ENCODE measurements around the gene MGMT.

MGMT gene

DNA sequence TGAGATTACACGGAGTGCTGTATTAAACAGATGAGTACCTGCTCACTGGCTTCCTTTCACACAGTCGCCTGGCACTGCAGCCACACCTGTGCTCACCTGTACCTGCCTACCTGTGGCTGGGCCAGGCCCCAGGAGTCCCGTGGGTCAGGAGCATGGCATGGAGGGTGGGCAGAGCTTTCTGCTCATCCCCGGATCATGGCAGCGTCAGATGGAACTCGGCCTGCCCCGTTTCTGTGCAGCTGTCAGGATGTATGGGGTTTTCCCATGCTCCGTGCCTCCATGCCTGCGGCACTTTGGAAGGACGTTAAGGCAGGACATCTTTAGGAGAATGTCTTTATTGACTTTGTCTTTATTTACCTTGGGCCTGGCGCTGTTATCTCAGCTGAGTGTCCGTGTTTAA is 112.2 kb downstream of the MGMT start:
- Histone ChIP-seq H3K9ac (ENCODE audit: low read depth, low read length) (no peak overlapping the region), H3K36me3 (ENCODE audit: insufficient read depth, low read length) (no peaks in the 10 kb centered on the region), H3K4me1 (ENCODE audit: insufficient read depth, low read length) (no peaks in the 10 kb centered on the region), H3K9me3 (ENCODE audit: control insufficient read depth, insufficient read depth, low read length) (no peaks in the 10 kb centered on the region)

DNA sequence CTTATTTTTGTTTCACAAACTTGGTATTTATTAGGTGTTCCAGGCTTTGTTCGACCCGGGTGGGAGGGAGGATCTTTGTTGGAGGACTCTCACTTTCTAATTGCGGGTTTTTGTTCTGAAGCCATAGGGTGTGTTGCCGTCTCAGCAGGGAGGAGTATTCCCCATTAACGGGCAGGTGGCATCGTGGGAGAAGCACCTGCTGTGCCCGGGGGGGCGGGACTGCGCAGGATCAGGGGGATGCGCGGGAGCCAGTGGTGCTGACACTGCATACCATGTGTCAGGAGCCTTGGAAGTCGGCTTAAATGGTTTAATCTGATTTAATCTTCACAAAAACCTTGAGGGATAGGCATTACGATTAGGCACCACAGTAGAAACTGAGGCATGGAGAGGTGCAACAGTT is 113.0 kb downstream of the MGMT start:
- H3K9me3 ChIP-seq (ENCODE audit: control insufficient read depth, insufficient read depth, low read length), result no peaks in the 10 kb centered on the region
- no peaks in the 10 kb centered on the region for H3K4me1 ChIP-seq (ENCODE audit: insufficient read depth, low read length)
- no peak overlapping the region for H3K9ac ChIP-seq (ENCODE audit: low read depth, low read length)
- no peaks in the 10 kb centered on the region for H3K36me3 ChIP-seq (ENCODE audit: insufficient read depth, low read length)

- H3K36me3 ChIP-seq (ENCODE audit: insufficient read depth, low read length), result no peaks in the 10 kb centered on the region
- no peak overlapping the region for H3K9ac ChIP-seq (ENCODE audit: low read depth, low read length)
- no peaks in the 10 kb centered on the region; the same call in 1 of the 2 replicates for H3K9me3 ChIP-seq (ENCODE audit: control insufficient read depth, insufficient read depth, low read length)
- H3K4me1 ChIP-seq (ENCODE audit: insufficient read depth, low read length), result no peaks in the 10 kb centered on the region
Observed at GRCh38 chr10:129580901-129581300, 113.9 kb downstream of the MGMT start.

DNA sequence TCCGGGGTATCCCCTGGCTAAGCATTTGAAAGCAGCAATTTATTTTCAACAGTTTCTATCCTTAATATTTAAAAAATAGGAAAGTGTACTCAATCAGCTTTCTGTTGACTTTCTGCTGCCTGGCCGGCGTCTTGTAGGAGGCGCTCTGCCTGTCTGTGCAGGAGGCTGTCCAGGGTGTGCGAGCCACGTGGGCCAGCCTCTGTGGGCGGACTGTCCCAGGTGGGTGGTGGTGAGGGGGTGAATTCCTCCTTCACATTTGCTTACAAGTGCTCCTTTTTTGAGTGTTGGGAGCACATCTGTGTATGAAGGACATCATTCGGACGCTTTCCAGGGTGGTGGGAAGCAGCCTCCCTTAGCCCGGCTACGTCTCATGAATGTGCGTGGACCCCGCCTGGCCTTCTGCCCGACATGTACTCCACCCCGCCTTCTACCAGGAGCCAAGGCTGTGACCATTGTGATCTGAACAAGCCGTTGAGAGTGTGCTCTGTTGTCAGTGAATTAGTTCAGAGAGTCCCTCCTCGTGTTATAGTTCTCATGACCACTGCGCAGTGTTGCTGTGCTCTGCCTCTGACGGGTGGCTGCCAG is 114.9 kb downstream of the MGMT start:
- no peak overlapping the region for H3K9ac ChIP-seq (ENCODE audit: low read depth, low read length)
- no peaks in the 10 kb centered on the region; the same call in 1 of the 2 replicates for H3K9me3 ChIP-seq (ENCODE audit: control insufficient read depth, insufficient read depth, low read length)
- no peaks in the 10 kb centered on the region for H3K4me1 ChIP-seq (ENCODE audit: insufficient read depth, low read length)
- no peaks in the 10 kb centered on the region for H3K36me3 ChIP-seq (ENCODE audit: insufficient read depth, low read length)

- Histone ChIP-seq H3K4me1 (ENCODE audit: insufficient read depth, low read length) (no peaks in the 10 kb centered on the region), H3K36me3 (ENCODE audit: insufficient read depth, low read length) (no peaks in the 10 kb centered on the region; the same call in 1 of the 2 replicates), H3K9me3 (ENCODE audit: control insufficient read depth, insufficient read depth, low read length) (no peaks in the 10 kb centered on the region; the same call in none of the 2 replicates), H3K9ac (ENCODE audit: low read depth, low read length) (no peak overlapping the region)
Observed at GRCh38 chr10:129583831-129584230, 116.8 kb downstream of the MGMT start.

GRCh38 chr10:129586898-129587443 is 119.9 kb downstream of the MGMT start:
- Histone ChIP-seq H3K36me3 (ENCODE audit: insufficient read depth, low read length) (no peaks in the 10 kb centered on the region; the same call in 1 of the 2 replicates), H3K4me1 (ENCODE audit: insufficient read depth, low read length) (no peaks in the 10 kb centered on the region), H3K9ac (ENCODE audit: low read depth, low read length) (no peak overlapping the region), H3K9me3 (ENCODE audit: control insufficient read depth, insufficient read depth, low read length) (no peaks in the 10 kb centered on the region; the same call in none of the 2 replicates)

DNA sequence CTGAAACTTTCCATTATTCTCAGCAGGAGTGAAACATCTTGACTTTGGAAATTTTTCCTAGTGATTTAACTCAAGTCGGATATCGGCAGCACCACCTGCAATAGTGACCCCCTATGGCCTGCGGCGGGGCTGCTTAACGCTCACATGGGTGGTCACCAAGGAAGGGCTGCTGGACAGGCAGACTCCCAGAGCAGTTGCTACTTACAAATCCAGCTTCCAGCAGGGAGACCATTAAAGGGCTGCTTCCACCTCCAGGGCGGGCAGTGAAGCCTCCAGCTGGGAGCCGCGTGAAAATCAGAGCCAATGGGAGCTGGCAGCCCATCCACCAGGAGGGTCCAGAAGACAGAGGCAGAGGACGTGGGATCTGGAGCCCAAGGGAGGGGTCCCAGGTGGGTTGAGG is 122.5 kb downstream of the MGMT start:
- no peaks in the 10 kb centered on the region for H3K4me1 ChIP-seq (ENCODE audit: insufficient read depth, low read length)
- no peak overlapping the region for H3K9ac ChIP-seq (ENCODE audit: low read depth, low read length)
- H3K9me3 ChIP-seq (ENCODE audit: control insufficient read depth, insufficient read depth, low read length), result no peaks in the 10 kb centered on the region; the same call in none of the 2 replicates
- no peaks in the 10 kb centered on the region; the same call in 1 of the 2 replicates for H3K36me3 ChIP-seq (ENCODE audit: insufficient read depth, low read length)

- Histone ChIP-seq H3K36me3 (ENCODE audit: insufficient read depth, low read length) (no peaks in the 10 kb centered on the region), H3K9ac (ENCODE audit: low read depth, low read length) (no peak overlapping the region), H3K9me3 (ENCODE audit: control insufficient read depth, insufficient read depth, low read length) (no peaks in the 10 kb centered on the region), H3K4me1 (ENCODE audit: insufficient read depth, low read length) (no peaks in the 10 kb centered on the region)
Observed at GRCh38 chr10:129593953-129594352, 126.9 kb downstream of the MGMT start.

DNA sequence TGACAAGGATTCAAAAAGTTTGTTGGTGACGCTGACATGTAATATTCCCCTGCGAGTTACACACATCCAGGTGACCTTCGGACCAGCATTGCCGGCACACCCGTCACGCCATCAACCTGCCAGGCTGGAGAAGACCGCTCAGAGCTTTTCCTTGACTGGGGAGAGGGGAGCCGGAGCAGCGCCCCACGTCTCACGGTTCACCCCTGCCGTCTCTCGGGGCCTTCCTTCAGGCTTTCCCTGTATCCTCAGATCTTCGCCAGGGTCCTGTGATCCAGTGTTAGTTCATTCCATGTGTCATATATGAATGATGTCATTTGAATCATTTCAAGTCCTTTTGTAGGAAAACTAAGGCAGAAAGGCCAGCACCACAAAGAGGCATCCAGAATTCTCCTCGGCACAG is 127.8 kb downstream of the MGMT start:
- H3K36me3 ChIP-seq (ENCODE audit: insufficient read depth, low read length), result no peaks in the 10 kb centered on the region
- no peaks in the 10 kb centered on the region for H3K4me1 ChIP-seq (ENCODE audit: insufficient read depth, low read length)
- no peaks in the 10 kb centered on the region for H3K9me3 ChIP-seq (ENCODE audit: control insufficient read depth, insufficient read depth, low read length)
- H3K9ac ChIP-seq (ENCODE audit: low read depth, low read length), result no peak overlapping the region

DNA sequence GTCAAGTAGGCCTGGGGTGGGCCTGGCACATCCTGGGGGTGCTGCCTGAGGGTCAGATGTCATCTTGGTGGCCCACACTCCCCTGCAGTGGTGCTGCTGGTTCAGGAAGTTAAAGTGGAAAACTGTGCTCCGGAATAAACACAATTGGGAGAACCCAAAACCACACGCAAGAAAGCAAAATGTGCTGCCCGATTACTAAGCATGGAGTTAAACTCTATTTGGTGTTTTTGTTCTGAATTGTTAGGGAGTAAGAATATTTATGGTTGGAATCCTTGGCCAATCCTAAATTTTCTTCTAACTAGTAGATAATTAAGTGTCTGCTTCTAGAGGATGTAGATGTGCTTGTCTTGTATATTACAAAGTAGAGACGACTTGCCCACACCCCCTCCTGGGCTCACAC is 131.4 kb downstream of the MGMT start:
- Histone ChIP-seq H3K9me3 (ENCODE audit: control insufficient read depth, insufficient read depth, low read length) (no peaks in the 10 kb centered on the region), H3K9ac (ENCODE audit: low read depth, low read length) (no peak overlapping the region), H3K4me1 (ENCODE audit: insufficient read depth, low read length) (no peaks in the 10 kb centered on the region), H3K36me3 (ENCODE audit: insufficient read depth, low read length) (no peaks in the 10 kb centered on the region)

GRCh38 chr10:129599160-129599559 is 132.1 kb downstream of the MGMT start:
- Histone ChIP-seq H3K9ac (ENCODE audit: low read depth, low read length) (no peak overlapping the region), H3K36me3 (ENCODE audit: insufficient read depth, low read length) (no peaks in the 10 kb centered on the region), H3K9me3 (ENCODE audit: control insufficient read depth, insufficient read depth, low read length) (no peaks in the 10 kb centered on the region), H3K4me1 (ENCODE audit: insufficient read depth, low read length) (no peaks in the 10 kb centered on the region)

- Histone ChIP-seq H3K4me1 (ENCODE audit: insufficient read depth, low read length) (no peaks in the 10 kb centered on the region), H3K36me3 (ENCODE audit: insufficient read depth, low read length) (no peaks in the 10 kb centered on the region), H3K9me3 (ENCODE audit: control insufficient read depth, insufficient read depth, low read length) (no peaks in the 10 kb centered on the region), H3K9ac (ENCODE audit: low read depth, low read length) (no peak overlapping the region)
Observed at GRCh38 chr10:129601737-129602136, 134.7 kb downstream of the MGMT start.

DNA sequence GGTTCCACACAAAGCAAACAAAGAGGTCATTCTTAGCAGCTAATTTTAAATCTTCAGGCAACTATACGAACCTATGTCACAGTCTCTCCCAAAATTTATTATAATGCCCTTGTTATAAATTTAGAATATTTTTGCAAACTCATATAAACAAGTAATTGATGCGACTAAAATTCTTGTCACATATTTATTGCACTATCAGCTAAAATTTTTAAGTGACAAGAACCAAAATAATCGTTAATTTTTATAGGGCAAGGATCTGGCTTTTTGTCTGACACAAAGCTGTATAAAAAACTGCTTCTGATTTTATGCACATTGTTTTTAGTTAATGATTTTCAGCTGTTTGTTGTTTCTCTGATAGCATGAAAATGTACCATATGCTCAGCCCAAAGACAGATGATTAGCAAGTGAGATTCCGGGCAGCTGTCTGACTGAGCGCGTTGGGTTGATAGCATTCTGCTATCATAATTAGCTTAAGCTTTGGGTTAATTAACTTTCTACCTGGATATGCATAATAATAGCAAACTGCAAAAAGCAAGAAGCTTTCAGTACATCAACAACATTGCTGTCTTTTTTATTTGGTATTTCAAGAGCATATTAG is 136.0 kb downstream of the MGMT start:
- Histone ChIP-seq H3K9me3 (ENCODE audit: control insufficient read depth, insufficient read depth, low read length) (no peaks in the 10 kb centered on the region), H3K9ac (ENCODE audit: low read depth, low read length) (no peak overlapping the region), H3K4me1 (ENCODE audit: insufficient read depth, low read length) (no peaks in the 10 kb centered on the region), H3K36me3 (ENCODE audit: insufficient read depth, low read length) (no peaks in the 10 kb centered on the region)

- no peak overlapping the region for H3K9ac ChIP-seq (ENCODE audit: low read depth, low read length)
- H3K9me3 ChIP-seq (ENCODE audit: control insufficient read depth, insufficient read depth, low read length), result no peaks in the 10 kb centered on the region
- H3K36me3 ChIP-seq (ENCODE audit: insufficient read depth, low read length), result no peaks in the 10 kb centered on the region
- H3K4me1 ChIP-seq (ENCODE audit: insufficient read depth, low read length), result no peaks in the 10 kb centered on the region
Observed at GRCh38 chr10:129604333-129605032, 137.4 kb downstream of the MGMT start.
